Measurements from ENCODE around the gene METTL13. TPM values are rescaled to one million over a fixed set of nuclear protein-coding genes. Genes with fewer than 3 reads are reported as not detected.

METTL13 gene
- total and polyA plus RNA-seq, 2 of the 4 experiments (the other 2 are of a cell fraction): 25.1 to 26.3 TPM

- TF ChIP-seq CEBPB (IDR thresholded peaks at IDR 0.05; ENCODE audit: low read depth, low read length) (peak; percentile 28), BHLHE40 (IDR thresholded peaks at IDR 0.05; ENCODE audit: low read depth, low read length) (peak; percentile 43; the same call in 1 of the 2 replicates), FOS (IDR thresholded peaks at IDR 0.05; ENCODE audit: low read depth, low read length) (peak; percentile 89), CHD1 (IDR thresholded peaks at IDR 0.05; ENCODE audit: low read depth, low read length) (no peak)
- WGBS, 2 experiments (ENCODE audit: extremely low coverage in 2 of 2, insufficient read length in 1 of 2): 0% methylated on average over 2 of the region's 3 CpGs; no CpG with 5 or more reads in 1 of the 2 experiments
- Histone ChIP-seq H3K4me3 (ENCODE audit: insufficient read depth, low read depth, low read length) (no peak overlapping the region), H3K4me2 (ENCODE audit: low read depth, low read length) (peak overlapping the region; percentile 81; the same call in 1 of the 2 replicates), H3K79me1 (ENCODE audit: low read depth in 1 of 2, low read length in 2 of 2) (no peaks in the 10 kb centered on the region), H3K4ac (ENCODE audit: low read depth, low read length) (0 out of 2 replicates have a peak overlapping the region, but pooled peaks have one; percentile 40), H3K18ac (ENCODE audit: low read depth, low read length) (no peak overlapping the region; the same call in 1 of the 2 replicates), H4K20me1 (ENCODE audit: insufficient read depth, low read length) (no peaks in the 10 kb centered on the region), H2AFZ (replicated peaks; ENCODE audit: low read length, poor library complexity) (no peak overlapping the region), H2AK9ac (replicated peaks; ENCODE audit: low read depth, low read length, poor library complexity) (no peak overlapping the region), H4K5ac (ENCODE audit: low read depth, low read length) (no peak overlapping the region), H2AK5ac (ENCODE audit: low read depth, low read length) (no peak overlapping the region), H3K56ac (ENCODE audit: extremely low read depth, insufficient read depth, low read length) (no peak overlapping the region), H4K8ac (ENCODE audit: low read depth in 2 of 2, low read length in 2 of 2) (no peak overlapping the region), H3K9ac (ENCODE audit: low read depth, low read length) (no peak overlapping the region), H3K4me1 (ENCODE audit: control insufficient read depth, insufficient read depth, low read length) (peaks cover 6% of the 10 kb centered on the region), H3K14ac (replicated peaks; ENCODE audit: low read depth, low read length) (no peak overlapping the region), H3K27me3 (ENCODE audit: control insufficient read depth, insufficient read depth, low read length) (peaks cover 3% of the 10 kb centered on the region; the same call in 1 of the 2 replicates), H2BK5ac (ENCODE audit: low read depth, low read length, poor library complexity, severe bottlenecking) (no peak overlapping the region), H2BK20ac (ENCODE audit: low read depth, low read length) (peak overlapping the region; percentile 9; the same call in 1 of the 2 replicates), H3K9me1 (ENCODE audit: insufficient read depth, low read length) (peaks cover 7% of the 10 kb centered on the region), H3K23ac (ENCODE audit: low read depth, low read length) (no peak overlapping the region), H3K9me3 (ENCODE audit: control insufficient read depth, insufficient read depth, low read length) (no peaks in the 10 kb centered on the region), H3K27ac (ENCODE audit: insufficient read depth, low read length) (no peak overlapping the region), H2BK120ac (ENCODE audit: low read depth, low read length) (0 out of 2 replicates have a peak overlapping the region, but pooled peaks have one; percentile 17), H2BK15ac (ENCODE audit: low read depth, low read length) (no peak overlapping the region), H4K91ac (ENCODE audit: insufficient read depth, low read depth, low read length) (no peak overlapping the region), H3K36me3 (ENCODE audit: control insufficient read depth, insufficient read depth, low read length) (no peaks in the 10 kb centered on the region)
- BruUV-seq (replicated peaks): no TSS peak
- ChIA-PET POLR2A (ENCODE audit: unreplicated experiment) (interaction anchor here (0.5 kb wide), 1 partner anchor 18 kb away, joined by 7 read pairs; no protein-coding TSS in a partner anchor), CTCF (interaction anchor here (0.9 to 1.6 kb wide), 2 partner anchors 15 to 168 kb away, joined by 5 to 10 read pairs; no protein-coding TSS in a partner anchor)
- intact Hi-C loops (cut with micrococcal nuclease): no loop called here
- ATAC-seq (ENCODE audit: low read depth) (peak; percentile 85), DNase-seq (peak; percentile 76)
- dilution Hi-C loops (cut with HindIII; ENCODE audit: low sequenced_read_pairs, unreplicated experiment): no loop called here
- in situ Hi-C loops (cut with MboI; ENCODE audit: low sequenced_read_pairs): loop anchor here (25.0 kb wide), 1 partner anchor 595 kb away; the partner anchor contains the start of gene C1orf105
These were observed 36.2 kb downstream of the METTL13 start for GRCh38 chr1:171817511-171818265.
